Transverse colon (tissue), 4 donors: ENCODE measurements around the gene ADORA3. TPM values are rescaled to one million over a fixed set of nuclear protein-coding genes. Genes with fewer than 3 reads are reported as not detected.

Experiments
- DNase-seq: peaks from one replicate; pipeline ENCODE4 v3.0.0-alpha.2; 2019
- H3K27ac ChIP-seq, 4 donors: fragments of 200-600 bp; sonication (generic); 2 replicates each; pipeline ENCODE4 v1.5.1; 2016 to 2018; ENCODE audit warnings: inconsistent platforms in 4 of 4
- H3K27me3 ChIP-seq: fragments of 200-600 bp; sonication (generic); 2 replicates; pipeline ENCODE4 v1.5.1; 2017; ENCODE audit warnings: inconsistent platforms
- H3K36me3 ChIP-seq, 4 donors: fragments of 200-600 bp; sonication (generic); 2 replicates each; pipeline ENCODE4 v1.5.1; 2017 to 2019; ENCODE audit warnings: inconsistent platforms in 4 of 4
- H3K4me1 ChIP-seq, 4 donors: fragments of 200-600 bp; sonication (generic); 2 replicates each; pipeline ENCODE4 v1.5.1; 2017 to 2020; ENCODE audit warnings: inconsistent platforms in 4 of 4
- H3K4me3 ChIP-seq, 4 donors: fragments of 200-600 bp; sonication (generic); 1 replicate in 1 of 4; 2 replicates in 3 of 4; pipeline versions ENCODE4 v1.5.1 to v1.6.1; 2017 to 2019; ENCODE audit warnings: inconsistent platforms in 4 of 4
- H3K9me3 ChIP-seq, 2 donors: fragments of 200-600 bp; sonication (generic); 2 replicates each; pipeline ENCODE4 v1.5.1; 2017 to 2019; ENCODE audit warnings: inconsistent platforms in 2 of 2
- CTCF ChIP-seq, 5 experiments: fragments of 200-600 bp in 3 of 5; fragments of 450-650 bp in 2 of 5; sonication (generic) in 3 of 5; IDR thresholded peaks; 1 replicate in 2 of 5; 2 replicates in 3 of 5; pipeline ENCODE4 v1.5.1; 2016 to 2017; ENCODE audit warnings: antibody characterized with exemption in 5 of 5, inconsistent platforms in 3 of 5, mild to moderate bottlenecking in 2 of 5, moderate library complexity in 1 of 5
- EP300 ChIP-seq: sonication (generic); formaldehyde crosslinking; IDR thresholded peaks from one replicate; pipeline ENCODE4 v1.6.1; 2017; ENCODE audit warnings: antibody characterized with exemption, low read depth
- POLR2A ChIP-seq: fragments of 450-650 bp; IDR thresholded peaks from one replicate; pipeline ENCODE4 v1.6.1; 2016; ENCODE audit warnings: antibody characterized with exemption, mild to moderate bottlenecking, moderate library complexity
- POLR2AphosphoS5 ChIP-seq, 3 donors: sonication (generic); formaldehyde crosslinking; IDR thresholded peaks; one replicate each; pipeline ENCODE4 v1.6.1; 2016; ENCODE audit warnings: antibody characterized with exemption in 3 of 3
- WGBS, 2 donors: methylation state at CpG; one replicate each; pipeline ENCODE4 v1.1.5; 2018; ENCODE audit warnings: low coverage in 1 of 2; 5-methylcytosine and 5-hydroxymethylcytosine counted together
- in situ Hi-C, 4 donors: fragments of 200-750 bp; cut with MboI; loops; one replicate each; pipeline versions ENCODE4 v1.15.0 to v1.15.1; 2017; ENCODE audit warnings: low sequenced_read_pairs in 3 of 4, low pct_ligation_motif_present in 1 of 4, low pct_unique_long_range_greater_than_20kb in 1 of 4
- intact Hi-C: fragments of 100-400 bp; cut with DNase I; formaldehyde crosslinking; loops from one replicate; pipeline ENCODE4 v1.15.1; 2023; ENCODE audit warnings: low total_unique reads
- total RNA-seq, 4 donors: library from RNA; depleted of rRNA; stranded (reverse); fragments of >200 nt; gene quantifications; one replicate each; pipeline ENCODE4 v1.1.0, GENCODE V29; 2016

ADORA3 gene
- total RNA-seq, 4 donors from 2014 or later, result 2.9 to 5.7 TPM; not detected in 2

GRCh38 chr1:111461765-111462164, 41.7 kb downstream of the ADORA3 start:
- 94 to 100% methylated on average over 2 to 6 of the region's 6 CpGs for WGBS, 2 donors
- H3K27me3 ChIP-seq, result no peaks in the 10 kb centered on the region
- TF ChIP-seq POLR2A (no peak), POLR2AphosphoS5 (IDR thresholded peaks at IDR 0.05) (no peak), EP300 (no peak), CTCF (IDR thresholded peaks at IDR 0.05) (no peak)
- H3K27ac ChIP-seq, result no peak overlapping the region
- no peaks in the 10 kb centered on the region for H3K4me1 ChIP-seq
- no peak overlapping the region for H3K4me3 ChIP-seq
- DNase-seq, result no peak
- intact Hi-C loops, result no loop called here
- in situ Hi-C loops, result no loop called here
- no peaks in the 10 kb centered on the region for H3K9me3 ChIP-seq
- peaks cover 0 to 58% (median 28%) of the 10 kb centered on the region in 4 donors for H3K36me3 ChIP-seq

DNA sequence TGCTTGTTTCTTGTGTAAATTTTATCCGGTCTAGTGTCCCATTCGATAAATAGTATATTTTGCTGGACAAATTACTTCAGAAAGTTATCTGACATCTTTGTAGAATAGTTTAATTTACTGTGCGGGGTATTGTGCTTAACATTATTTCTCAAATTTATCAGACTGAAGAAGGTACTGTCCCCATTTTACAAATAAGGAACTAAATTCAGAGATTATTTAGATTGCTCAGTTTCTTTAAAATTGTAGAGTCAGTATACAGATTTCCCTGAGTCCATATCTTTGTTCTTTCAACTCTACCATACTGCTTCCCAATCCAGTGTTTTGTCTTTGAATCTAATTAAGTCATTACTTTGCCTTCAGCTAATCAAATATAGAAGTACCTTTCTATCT, 47.8 kb downstream of the ADORA3 start:
- in situ Hi-C loops (no loop called here), intact Hi-C loops (no loop called here)
- H3K36me3 ChIP-seq, result peaks cover 0 to 46% (median 22%) of the 10 kb centered on the region in 4 donors
- no peak overlapping the region for H3K4me3 ChIP-seq
- H3K4me1 ChIP-seq, result peaks cover 23 to 48% (median 34%) of the 10 kb centered on the region in 4 donors
- no peak for TF ChIP-seq EP300
- TF ChIP-seq POLR2A, result no peak
- TF ChIP-seq POLR2AphosphoS5 (IDR thresholded peaks at IDR 0.05), result no peak
- no peak for TF ChIP-seq CTCF (IDR thresholded peaks at IDR 0.05)
- no peak overlapping the region for H3K27ac ChIP-seq
- no peaks in the 10 kb centered on the region for H3K27me3 ChIP-seq
- no peaks in the 10 kb centered on the region for H3K9me3 ChIP-seq
- whole genome bisulfite sequencing, 2 donors, result 84% methylated on average over 3 of the region's 3 CpGs
- DNase-seq, result no peak

GRCh38 chr1:111454859-111455641, 48.4 kb downstream of the ADORA3 start:
- in situ Hi-C loops (no loop called here), intact Hi-C loops (no loop called here)
- peaks cover 29 to 54% (median 39%) of the 10 kb centered on the region in 4 donors for H3K4me1 ChIP-seq
- no peak overlapping the region for H3K27ac ChIP-seq
- H3K9me3 ChIP-seq, result no peaks in the 10 kb centered on the region
- DNase-seq, result no peak
- no peaks in the 10 kb centered on the region for H3K27me3 ChIP-seq
- H3K4me3 ChIP-seq, result no peak overlapping the region
- TF ChIP-seq CTCF (IDR thresholded peaks at IDR 0.05) (no peak), POLR2AphosphoS5 (IDR thresholded peaks at IDR 0.05) (no peak), EP300 (no peak), POLR2A (no peak)
- WGBS, 2 donors, result 49% methylated on average over 5 of the region's 5 CpGs
- peaks cover 0 to 41% (median 19%) of the 10 kb centered on the region in 4 donors for H3K36me3 ChIP-seq

DNA sequence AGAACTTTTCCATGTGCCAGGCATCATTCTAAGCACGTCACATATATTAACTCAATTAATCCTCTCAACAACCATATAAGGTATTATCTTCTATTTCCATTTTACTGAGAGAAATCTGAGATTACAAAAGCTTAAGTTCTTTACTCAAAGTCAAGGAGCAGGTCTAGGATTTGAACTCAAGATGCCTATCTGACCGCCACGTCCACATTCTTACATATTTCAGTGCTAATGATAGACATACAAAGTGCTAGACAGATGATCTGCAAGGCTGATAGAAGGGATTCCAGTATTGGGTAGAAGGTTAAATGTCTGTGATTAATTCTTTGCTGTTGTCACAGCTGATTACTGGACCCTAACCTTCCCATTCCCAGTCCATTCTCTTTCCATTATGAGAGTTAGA, 49.7 kb downstream of the ADORA3 start:
- H3K4me3 ChIP-seq, result no peak overlapping the region
- in situ Hi-C loops (no loop called here), intact Hi-C loops (no loop called here)
- TF ChIP-seq EP300, result no peak
- TF ChIP-seq POLR2AphosphoS5 (IDR thresholded peaks at IDR 0.05), result no peak
- TF ChIP-seq CTCF (IDR thresholded peaks at IDR 0.05), result no peak
- no peak for TF ChIP-seq POLR2A
- H3K27ac ChIP-seq, result no peak overlapping the region
- no peak for DNase-seq
- H3K36me3 ChIP-seq, result peaks cover 0 to 31% (median 13%) of the 10 kb centered on the region in 4 donors
- 83 to 88% methylated on average over 3 of the region's 3 CpGs for WGBS, 2 donors
- H3K9me3 ChIP-seq, result no peaks in the 10 kb centered on the region
- peaks cover 30 to 57% (median 42%) of the 10 kb centered on the region in 4 donors for H3K4me1 ChIP-seq
- no peaks in the 10 kb centered on the region for H3K27me3 ChIP-seq
